PC-9 (cell line): ENCODE measurements around the gene TYRP1. TPM values are rescaled to one million over a fixed set of nuclear protein-coding genes. Genes with fewer than 3 reads are reported as not detected.

Experiments used
- BruUV-seq: library from RNA; stranded (reverse); fragments of 400-500 nt; replicated peaks from 2 replicates; lab custom pipeline; 2021; lab: Mats Ljungman, UMichigan
- CTCF ChIA-PET: fragments of 300-600 bp; sonication (Branson Sonifier 250); formaldehyde crosslinking; loops from one replicate; lab custom pipeline; 2022; ENCODE audit warnings: antibody characterized with exemption; lab: Charles Lee
- POLR2A ChIA-PET: fragments of 300-600 bp; sonication (Branson Sonifier 250); formaldehyde crosslinking; loops from one replicate; lab custom pipeline; 2022; ENCODE audit warnings: antibody characterized with exemption; ENCODE audit not compliant: unreplicated experiment; lab: Charles Lee
- DNase-seq, 2 experiments: peaks; one replicate each; pipeline versions ENCODE4 v3.0.0 to v3.0.0-alpha.2; 2015 to 2022; ENCODE audit warnings: mixed read lengths in 1 of 2
- H2AFZ ChIP-seq: fragments of 200-600 bp; sonication (generic); 2 replicates; pipeline ENCODE4 v1.8.1; 2017; ENCODE audit warnings: antibody characterized with exemption
- H3F3A ChIP-seq: fragments of 200-600 bp; sonication (generic); 2 replicates; pipeline ENCODE4 v1.8.1; 2017; ENCODE audit warnings: antibody characterized with exemption, mild to moderate bottlenecking, low read depth; ENCODE audit not compliant: insufficient read depth
- H3K27ac ChIP-seq: fragments of 200-600 bp; sonication (generic); 2 replicates; pipeline ENCODE4 v1.6.1; 2016; ENCODE audit warnings: mixed run types
- H3K27me3 ChIP-seq: fragments of 200-600 bp; sonication (generic); 2 replicates; pipeline ENCODE4 v1.6.1; 2016; ENCODE audit warnings: low read depth, mixed run types; ENCODE audit not compliant: insufficient read depth
- H3K36me3 ChIP-seq: fragments of 200-600 bp; sonication (generic); 2 replicates; pipeline ENCODE4 v1.6.1; 2016; ENCODE audit warnings: low read depth, mixed run types
- H3K4me1 ChIP-seq: fragments of 200-600 bp; sonication (generic); replicated peaks from 2 replicates; pipeline ENCODE4 v1.6.1; 2016; ENCODE audit warnings: mixed run types; ENCODE audit not compliant: insufficient read depth
- H3K4me2 ChIP-seq: fragments of 200-600 bp; sonication (generic); 2 replicates; pipeline ENCODE4 v1.6.1; 2017; ENCODE audit warnings: mixed run types
- H3K4me3 ChIP-seq: fragments of 200-600 bp; sonication (generic); 2 replicates; pipeline ENCODE4 v1.6.1; 2016; ENCODE audit warnings: mixed run types
- H3K79me2 ChIP-seq: fragments of 200-600 bp; sonication (generic); 2 replicates; pipeline ENCODE4 v1.6.1; 2017; ENCODE audit warnings: low read depth, mixed run types
- H3K9me2 ChIP-seq: fragments of 200-600 bp; sonication (generic); 2 replicates; pipeline ENCODE4 v1.8.1; 2017; ENCODE audit warnings: mild to moderate bottlenecking; ENCODE audit not compliant: insufficient read depth
- H3K9me3 ChIP-seq: fragments of 200-600 bp; sonication (generic); 2 replicates; pipeline ENCODE4 v1.8.1; 2016; ENCODE audit warnings: low read depth; ENCODE audit not compliant: insufficient read depth
- H4K20me1 ChIP-seq: fragments of 200-600 bp; sonication (generic); 2 replicates; pipeline ENCODE4 v1.8.1; 2017; ENCODE audit not compliant: insufficient read depth
- EZH2 ChIP-seq: fragments of 200-600 bp; sonication (generic); IDR thresholded peaks from 2 replicates; pipeline ENCODE4 v1.8.0; 2017; ENCODE audit warnings: antibody characterized with exemption, low read depth
- intact Hi-C: fragments of 100-400 bp; cut with micrococcal nuclease; formaldehyde crosslinking; loops from one replicate; pipeline ENCODE4 v1.10.0; 2022; ENCODE audit not compliant: unreplicated experiment
- total RNA-seq: library from RNA; stranded (reverse); gene quantifications from 2 replicates; pipeline ENCODE4 v1.2.3, GENCODE V29; 2021
- TF ChIP-seq, protein P1 (sequence below): fragments of 200-600 bp; sonication (generic); conservative IDR thresholded peaks from 2 replicates; pipeline ENCODE4 v1.6.1; 2017; ENCODE audit warnings: mixed run types, antibody characterized with exemption, mild to moderate bottlenecking, moderate library complexity

TYRP1 gene
- total RNA-seq, 1 experiment from 2014 or later: not detected

DNA sequence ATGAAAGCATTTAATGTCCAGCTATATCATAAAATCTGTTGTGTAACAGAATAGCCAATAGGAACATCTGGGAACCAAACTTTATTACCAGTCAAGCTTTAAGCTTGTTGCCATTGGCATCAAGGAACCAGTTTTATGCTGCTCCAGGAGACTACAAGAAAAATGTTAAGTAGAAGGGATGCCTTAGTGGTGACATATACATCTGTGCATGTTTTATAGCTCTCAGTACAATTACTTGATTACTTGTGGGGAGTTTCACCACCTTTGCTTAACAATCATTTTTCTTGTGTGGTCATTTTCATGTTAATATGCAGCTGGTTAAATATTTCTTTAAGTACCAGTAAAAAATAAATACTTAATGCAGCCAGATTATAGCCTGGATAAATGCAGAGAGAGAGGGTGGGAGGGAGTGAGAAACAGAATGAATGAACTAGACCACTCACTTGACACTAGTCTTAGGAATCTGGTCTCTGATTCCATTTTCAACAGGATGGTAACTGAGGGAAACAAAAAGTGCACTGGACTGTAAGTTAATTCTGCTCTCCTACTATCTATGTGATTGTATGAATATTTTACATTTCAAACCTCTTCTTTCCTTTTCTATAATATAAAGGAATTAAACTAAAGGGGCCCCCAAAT, 45.9 kb downstream of the TYRP1 start:
- CTCF ChIA-PET: no interaction called here
- no peak overlapping the region for H3K27ac ChIP-seq
- no TSS peak for BruUV-seq

DNA sequence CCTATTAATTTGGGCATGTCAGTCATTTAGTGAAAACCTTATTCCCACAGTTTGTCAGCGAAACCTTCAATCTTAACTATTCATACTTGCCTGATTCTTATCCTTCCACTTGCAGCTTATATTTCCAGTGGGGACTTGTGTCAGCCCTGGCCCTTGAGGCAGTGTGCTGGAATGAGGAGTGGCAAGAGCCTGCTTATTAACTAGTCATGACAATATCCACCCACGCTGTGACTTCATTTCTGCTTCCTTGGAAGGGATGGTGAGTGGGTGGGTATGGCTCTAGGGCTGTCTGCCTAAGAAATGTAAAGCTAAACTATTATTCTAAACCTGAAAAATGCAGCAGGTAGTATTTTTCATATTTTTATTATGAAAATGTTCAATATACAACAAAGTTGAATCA, 47.7 kb downstream of the TYRP1 start:
- Histone ChIP-seq H3K4me2 (no peak overlapping the region), H3K27ac (no peak overlapping the region), H3K79me2 (no peaks in the 10 kb centered on the region), H4K20me1 (no peaks in the 10 kb centered on the region), H3K4me1 (no peaks in the 10 kb centered on the region), H3K9me3 (no peaks in the 10 kb centered on the region), H3K9me2 (no peaks in the 10 kb centered on the region), H3K27me3 (no peaks in the 10 kb centered on the region), H3F3A (no peaks in the 10 kb centered on the region), H2AFZ (no peak overlapping the region), H3K4me3 (no peak overlapping the region), H3K36me3 (no peaks in the 10 kb centered on the region)
- TF ChIP-seq, protein P1, sequence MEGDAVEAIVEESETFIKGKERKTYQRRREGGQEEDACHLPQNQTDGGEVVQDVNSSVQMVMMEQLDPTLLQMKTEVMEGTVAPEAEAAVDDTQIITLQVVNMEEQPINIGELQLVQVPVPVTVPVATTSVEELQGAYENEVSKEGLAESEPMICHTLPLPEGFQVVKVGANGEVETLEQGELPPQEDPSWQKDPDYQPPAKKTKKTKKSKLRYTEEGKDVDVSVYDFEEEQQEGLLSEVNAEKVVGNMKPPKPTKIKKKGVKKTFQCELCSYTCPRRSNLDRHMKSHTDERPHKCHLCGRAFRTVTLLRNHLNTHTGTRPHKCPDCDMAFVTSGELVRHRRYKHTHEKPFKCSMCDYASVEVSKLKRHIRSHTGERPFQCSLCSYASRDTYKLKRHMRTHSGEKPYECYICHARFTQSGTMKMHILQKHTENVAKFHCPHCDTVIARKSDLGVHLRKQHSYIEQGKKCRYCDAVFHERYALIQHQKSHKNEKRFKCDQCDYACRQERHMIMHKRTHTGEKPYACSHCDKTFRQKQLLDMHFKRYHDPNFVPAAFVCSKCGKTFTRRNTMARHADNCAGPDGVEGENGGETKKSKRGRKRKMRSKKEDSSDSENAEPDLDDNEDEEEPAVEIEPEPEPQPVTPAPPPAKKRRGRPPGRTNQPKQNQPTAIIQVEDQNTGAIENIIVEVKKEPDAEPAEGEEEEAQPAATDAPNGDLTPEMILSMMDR: no peak
- TF ChIP-seq EZH2: no peak
- DNase-seq: no peak
- ChIA-PET POLR2A (no interaction called here), CTCF (no interaction called here)
- BruUV-seq: no TSS peak
- intact Hi-C loops: no loop called here

More for the DNA sequence above, 45.9 kb downstream of the TYRP1 start:
- Histone ChIP-seq H3K9me3 (no peaks in the 10 kb centered on the region), H4K20me1 (no peaks in the 10 kb centered on the region), H3K4me1 (no peaks in the 10 kb centered on the region), H3K27me3 (no peaks in the 10 kb centered on the region), H3K9me2 (no peaks in the 10 kb centered on the region), H3K79me2 (no peaks in the 10 kb centered on the region), H3F3A (no peaks in the 10 kb centered on the region), H3K4me3 (no peak overlapping the region), H3K4me2 (no peak overlapping the region), H2AFZ (no peak overlapping the region), H3K36me3 (no peaks in the 10 kb centered on the region)
- intact Hi-C loops: no loop called here
- POLR2A ChIA-PET: no interaction called here
- TF ChIP-seq, protein P1: no peak
- TF ChIP-seq EZH2: no peak
- DNase-seq: no peak

DNA sequence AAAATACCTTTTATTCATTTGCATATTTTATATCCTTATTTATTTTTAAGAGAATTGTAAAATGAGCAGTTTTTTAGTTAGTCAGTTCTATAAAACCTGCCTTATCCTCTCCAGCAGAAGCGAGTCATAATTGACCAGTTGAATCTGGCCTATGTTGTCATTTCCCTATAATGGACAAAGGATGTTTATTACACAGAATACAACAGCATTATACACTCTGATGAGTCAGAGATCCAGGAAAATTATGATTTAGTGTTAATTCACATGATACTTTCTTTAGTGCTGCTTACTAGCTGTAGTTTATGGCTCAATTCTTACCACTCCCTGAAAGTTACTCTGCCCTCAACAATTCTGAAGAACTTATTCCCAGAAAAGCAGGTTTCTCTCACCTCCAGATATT, 54.8 kb downstream of the TYRP1 start:
- Histone ChIP-seq H2AFZ (no peak overlapping the region), H3K27ac (no peak overlapping the region), H3K9me3 (no peaks in the 10 kb centered on the region), H3K79me2 (no peaks in the 10 kb centered on the region), H3K36me3 (no peaks in the 10 kb centered on the region), H3K4me1 (no peaks in the 10 kb centered on the region), H3K9me2 (no peaks in the 10 kb centered on the region; the same call in 1 of the 2 replicates), H3K4me2 (no peak overlapping the region), H4K20me1 (no peaks in the 10 kb centered on the region), H3F3A (no peaks in the 10 kb centered on the region), H3K4me3 (no peak overlapping the region), H3K27me3 (no peaks in the 10 kb centered on the region)
- BruUV-seq: no TSS peak
- no peak for TF ChIP-seq EZH2
- TF ChIP-seq, protein P1: no peak
- intact Hi-C loops: no loop called here
- ChIA-PET POLR2A (no interaction called here), CTCF (no interaction called here)
- no peak for DNase-seq
